Fibroblast of the conjunctiva (primary cell): Measurements from ENCODE around the gene SLC39A13.

ENCODE experiments used
- DNase-seq: peaks from one replicate; pipeline ENCODE4 v3.0.0-alpha.2; 2010; ENCODE audit warnings: low read depth

SLC39A13 gene

GRCh38 chr11:47384498-47384897, 23.9 kb upstream of the SLC39A13 start:
- DNase-seq = no peak

GRCh38 chr11:47387944-47388696, 20.3 kb upstream of the SLC39A13 start:
- no peak for DNase-seq

- no peak for DNase-seq
Observed at GRCh38 chr11:47388697-47389576, 19.5 kb upstream of the SLC39A13 start.

GRCh38 chr11:47389577-47390421, 18.6 kb upstream of the SLC39A13 start:
- no peak for DNase-seq

- DNase-seq = no peak
Observed at GRCh38 chr11:47390422-47390760, 18.0 kb upstream of the SLC39A13 start.

- no peak for DNase-seq
Observed at GRCh38 chr11:47391077-47391583, 17.3 kb upstream of the SLC39A13 start.

- DNase-seq = no peak
Observed at GRCh38 chr11:47391711-47392432, 16.5 kb upstream of the SLC39A13 start.

GRCh38 chr11:47392546-47393162, 15.7 kb upstream of the SLC39A13 start:
- no peak for DNase-seq

GRCh38 chr11:47393163-47394049, 15.0 kb upstream of the SLC39A13 start:
- DNase-seq = no peak

- no peak for DNase-seq
Observed at GRCh38 chr11:47394050-47394321, 14.4 kb upstream of the SLC39A13 start.

- no peak for DNase-seq
Observed at GRCh38 chr11:47394322-47395222, 13.8 kb upstream of the SLC39A13 start.

GRCh38 chr11:47395223-47396048, 13.0 kb upstream of the SLC39A13 start:
- DNase-seq = no peak

GRCh38 chr11:47396049-47396320, 12.4 kb upstream of the SLC39A13 start:
- no peak for DNase-seq

- DNase-seq = no peak
Observed at GRCh38 chr11:47398011-47398410, 10.4 kb upstream of the SLC39A13 start.

- no peak for DNase-seq
Observed at GRCh38 chr11:47398551-47398950, 9.8 kb upstream of the SLC39A13 start.

GRCh38 chr11:47399860-47400767, 8.3 kb upstream of the SLC39A13 start:
- no peak for DNase-seq

- no peak for DNase-seq
Observed at GRCh38 chr11:47400768-47401279, 7.6 kb upstream of the SLC39A13 start.
